Fibroblast of upper back skin (primary cell): Measurements from ENCODE around the gene NKX2-1.
"Not testable (repeated sequence)": the region's sequence is repeated elsewhere in the genome, so short reads cannot be mapped to it uniquely, and the experiment has no call there.

Experiments used
- DNase-seq: peaks from one replicate; pipeline ENCODE4 v3.0.0-alpha.2; 2013

The NKX2-1 gene

GRCh38 chr14:36505181-36505815 is 14.7 kb downstream of the NKX2-1 start:
- no peak for DNase-seq

GRCh38 chr14:36504771-36505175 is 15.3 kb downstream of the NKX2-1 start:
- DNase-seq, result no peak

GRCh38 chr14:36503771-36504741 is 16.0 kb downstream of the NKX2-1 start:
- no peak for DNase-seq

DNA sequence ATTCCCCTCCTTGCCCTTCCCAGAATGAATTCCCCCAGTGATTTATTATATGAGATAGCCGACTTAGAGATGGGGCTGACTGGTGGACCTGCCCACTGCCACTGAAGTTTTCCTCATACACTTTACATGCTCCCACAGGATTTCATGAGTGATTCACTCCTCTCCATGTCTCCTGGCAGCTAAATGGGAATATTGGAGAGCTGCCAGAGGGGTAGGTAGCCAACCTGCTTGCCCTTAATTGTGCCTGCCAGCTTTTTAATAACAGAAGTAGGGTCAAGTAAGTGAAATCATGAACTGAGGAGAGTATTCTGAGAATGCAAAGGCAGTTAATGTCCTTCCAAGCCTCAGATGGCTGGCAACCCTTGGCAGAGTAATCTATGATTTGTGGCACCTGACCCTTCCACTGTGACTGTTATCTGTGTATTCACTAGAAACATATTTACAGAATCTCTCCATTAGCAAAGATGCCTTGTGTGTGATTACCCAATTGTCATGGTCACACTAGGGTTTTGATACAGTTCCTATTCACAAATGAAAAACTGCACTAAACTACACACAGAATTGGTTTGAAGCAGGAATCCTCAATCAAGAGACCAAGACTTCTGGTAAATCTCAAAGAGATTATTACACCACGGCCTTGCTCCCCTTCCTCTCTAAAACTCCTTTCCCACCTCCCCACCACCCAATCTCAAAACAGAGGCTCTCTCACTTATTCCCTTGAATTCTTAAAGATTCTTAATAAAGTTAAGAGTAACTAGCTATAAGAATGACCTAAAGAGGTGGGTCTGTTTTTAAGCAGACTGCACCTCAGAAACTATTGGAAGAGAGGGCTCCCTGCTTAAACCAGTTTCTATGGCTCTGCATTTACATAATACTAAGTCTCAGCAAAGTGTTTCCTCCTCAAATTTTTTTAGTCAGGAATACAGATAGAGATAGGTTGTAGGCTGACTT is 17.2 kb downstream of the NKX2-1 start:
- no peak for DNase-seq

- no peak for DNase-seq
Observed at GRCh38 chr14:36498938-36499337, 21.1 kb downstream of the NKX2-1 start.

- DNase-seq, result no peak
Observed at GRCh38 chr14:36496346-36496745, 23.7 kb downstream of the NKX2-1 start.

DNA sequence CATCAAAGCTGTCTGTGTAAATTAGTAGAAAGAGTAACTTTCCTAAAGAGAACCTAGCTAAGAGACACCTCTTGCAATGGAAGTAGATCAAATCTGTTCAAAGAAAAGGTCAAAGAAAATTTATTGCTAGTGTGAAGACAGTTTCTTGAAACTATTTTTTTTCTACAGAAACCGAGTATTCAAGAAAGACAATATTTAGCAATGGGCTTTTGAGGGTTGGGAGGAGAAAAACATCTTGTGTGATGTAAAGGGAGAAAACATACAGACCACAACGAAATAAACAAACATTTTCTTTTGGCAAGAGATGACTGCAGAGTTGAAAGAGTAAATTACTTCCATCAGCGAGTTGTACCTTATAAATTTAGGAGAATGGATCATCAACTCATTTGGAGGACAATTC is 24.4 kb downstream of the NKX2-1 start:
- no peak for DNase-seq

DNA sequence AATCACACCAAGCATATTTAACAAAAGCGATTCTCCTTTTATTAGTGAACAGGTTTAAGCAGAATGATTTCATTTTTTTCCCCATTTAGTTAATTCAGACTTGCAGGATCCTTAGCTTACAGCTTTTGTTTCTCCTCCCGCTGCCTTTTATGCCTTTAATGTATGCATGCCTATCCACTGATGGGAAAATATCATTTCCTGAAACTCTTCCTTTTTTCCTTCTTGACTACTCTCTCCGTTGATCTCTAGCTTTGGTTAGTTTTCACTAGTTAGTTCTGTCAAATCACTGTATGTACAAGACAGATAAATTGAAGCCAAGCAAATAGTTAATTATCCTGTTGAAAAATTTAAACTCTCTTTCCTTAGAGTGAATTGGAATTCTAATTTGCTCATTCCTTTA is 26.3 kb downstream of the NKX2-1 start:
- DNase-seq, result no peak

- DNase-seq, result no peak
Observed at GRCh38 chr14:36485773-36486172, 34.3 kb downstream of the NKX2-1 start.

GRCh38 chr14:36479344-36479743 is 40.7 kb downstream of the NKX2-1 start:
- no peak for DNase-seq

DNA sequence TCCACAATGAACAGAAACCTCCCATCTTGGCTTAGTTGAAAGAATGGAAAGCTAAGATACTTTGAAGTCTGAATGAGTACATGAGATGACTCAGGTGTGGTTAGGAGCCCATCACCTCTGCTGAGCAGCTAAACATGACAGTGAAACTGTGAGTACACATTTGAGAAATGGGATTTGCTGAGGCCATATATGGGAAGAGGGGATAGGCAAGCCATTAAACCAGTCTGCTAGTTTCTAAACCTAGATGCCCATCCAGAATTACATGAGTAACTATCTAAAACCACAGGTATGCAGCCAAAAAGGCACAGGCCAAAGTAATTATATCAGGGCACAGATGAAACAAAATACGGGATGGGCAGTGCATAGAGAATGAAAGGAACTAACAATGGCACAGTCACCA is 41.2 kb downstream of the NKX2-1 start:
- DNase-seq, result no peak

- no peak for DNase-seq
Observed at GRCh38 chr14:36477266-36477665, 42.8 kb downstream of the NKX2-1 start.

DNA sequence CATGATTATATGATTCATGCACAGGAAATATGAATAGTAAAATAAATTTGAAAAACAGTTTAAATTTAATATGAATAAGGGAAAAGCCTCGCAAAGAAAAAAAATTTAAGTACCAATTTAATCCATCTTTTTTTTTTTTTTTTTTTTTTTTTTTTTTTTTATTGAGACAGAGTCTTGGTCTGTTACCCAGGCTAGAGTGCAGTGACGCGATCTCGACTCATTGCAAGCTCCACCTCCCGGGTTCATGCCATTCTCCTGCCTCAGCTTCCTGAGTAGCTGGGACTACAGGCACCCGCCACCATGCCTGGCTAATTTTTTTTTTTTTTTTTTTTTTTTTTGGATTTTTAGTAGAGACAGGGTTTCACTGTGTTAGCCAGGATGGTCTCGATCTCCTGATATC is 44.0 kb downstream of the NKX2-1 start:
- not testable (repeated sequence) for DNase-seq

GRCh38 chr14:36474593-36474992 is 45.4 kb downstream of the NKX2-1 start:
- no peak for DNase-seq

DNA sequence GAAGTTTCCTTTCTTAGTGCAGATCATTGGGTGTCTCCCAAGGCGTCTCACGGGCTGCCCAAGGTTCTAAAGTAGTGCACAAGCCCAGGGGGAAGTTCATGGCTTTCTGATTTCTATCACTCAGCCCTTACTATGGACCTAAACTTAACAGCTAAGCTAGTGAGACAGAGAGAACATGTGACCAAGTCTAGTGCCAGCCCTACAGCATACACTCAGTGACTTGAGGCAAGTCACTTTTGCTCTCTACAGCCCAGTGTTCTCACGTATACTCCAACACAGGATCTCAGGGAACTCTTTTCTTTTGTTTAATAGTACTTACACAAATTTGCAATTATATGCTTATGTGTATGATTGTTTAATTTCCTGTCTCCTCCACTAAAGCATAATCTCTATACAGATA is 48.6 kb downstream of the NKX2-1 start:
- no peak for DNase-seq

DNA sequence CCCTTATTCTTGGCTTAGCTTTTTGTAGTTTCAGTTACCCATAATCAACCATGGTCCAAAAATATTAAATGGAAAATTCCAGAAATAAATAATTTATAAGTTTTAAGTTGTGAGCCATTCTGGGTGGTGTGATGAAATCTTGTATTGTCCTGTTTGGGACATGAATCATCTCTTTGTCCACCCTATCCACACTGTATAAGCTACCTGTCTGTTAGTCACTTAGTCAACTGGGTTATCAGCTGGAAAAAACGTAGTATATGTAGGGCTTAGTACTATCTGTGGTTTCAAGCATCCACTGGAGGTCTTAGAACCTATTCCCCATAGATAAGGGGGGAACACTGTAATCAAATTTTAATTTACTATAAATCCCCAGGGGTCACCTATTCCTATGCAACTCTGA is 52.7 kb downstream of the NKX2-1 start:
- no peak for DNase-seq
